ENCODE results near the gene ZNF507. TPM values are rescaled to one million over a fixed set of nuclear protein-coding genes. Genes with fewer than 3 reads are reported as not detected.

ZNF507 gene
- total and polyA plus RNA-seq, 12 donors = 4.3 to 23.2 (median 14.7) TPM

DNA sequence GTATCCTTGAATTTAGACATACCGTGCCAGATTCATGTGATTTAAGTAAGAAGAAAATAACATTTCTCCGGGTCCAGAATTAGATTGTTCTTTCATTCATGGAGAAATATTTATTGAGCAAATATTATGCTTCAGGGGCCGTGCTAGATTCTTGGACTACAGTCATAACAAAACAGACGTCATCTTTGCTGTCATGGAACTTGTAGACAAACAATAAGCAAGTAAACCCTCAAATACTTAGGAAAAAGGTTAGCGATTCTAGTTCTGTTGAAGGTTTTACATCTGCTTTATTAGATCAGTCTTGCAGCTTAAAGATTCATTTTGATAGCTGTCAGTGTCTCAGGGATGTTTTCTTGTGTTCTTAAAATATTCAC lies 16.9 kb downstream of the ZNF507 start:
- DNase-seq = no peak
- 60 to 86% (median 78%) methylated on average over 5 of the region's 5 CpGs for WGBS, 4 donors
- Histone ChIP-seq H3K4me3 (no peak overlapping the region), H3K4me1 (replicated peaks in 1 of 2) (peaks cover 5 to 23% of the 10 kb centered on the region in 2 donors), H3K27me3 (no peaks in the 10 kb centered on the region), H3K36me3 (replicated peaks in 1 of 2) (peaks cover 0 to 32% of the 10 kb centered on the region in 2 donors), H3K27ac (peak overlapping the region in 3 of 5 donors; percentile 16 to 85 (median 79)), H3K9me3 (replicated peaks in 1 of 3) (no peaks in the 10 kb centered on the region)
- TF ChIP-seq, protein P1, sequence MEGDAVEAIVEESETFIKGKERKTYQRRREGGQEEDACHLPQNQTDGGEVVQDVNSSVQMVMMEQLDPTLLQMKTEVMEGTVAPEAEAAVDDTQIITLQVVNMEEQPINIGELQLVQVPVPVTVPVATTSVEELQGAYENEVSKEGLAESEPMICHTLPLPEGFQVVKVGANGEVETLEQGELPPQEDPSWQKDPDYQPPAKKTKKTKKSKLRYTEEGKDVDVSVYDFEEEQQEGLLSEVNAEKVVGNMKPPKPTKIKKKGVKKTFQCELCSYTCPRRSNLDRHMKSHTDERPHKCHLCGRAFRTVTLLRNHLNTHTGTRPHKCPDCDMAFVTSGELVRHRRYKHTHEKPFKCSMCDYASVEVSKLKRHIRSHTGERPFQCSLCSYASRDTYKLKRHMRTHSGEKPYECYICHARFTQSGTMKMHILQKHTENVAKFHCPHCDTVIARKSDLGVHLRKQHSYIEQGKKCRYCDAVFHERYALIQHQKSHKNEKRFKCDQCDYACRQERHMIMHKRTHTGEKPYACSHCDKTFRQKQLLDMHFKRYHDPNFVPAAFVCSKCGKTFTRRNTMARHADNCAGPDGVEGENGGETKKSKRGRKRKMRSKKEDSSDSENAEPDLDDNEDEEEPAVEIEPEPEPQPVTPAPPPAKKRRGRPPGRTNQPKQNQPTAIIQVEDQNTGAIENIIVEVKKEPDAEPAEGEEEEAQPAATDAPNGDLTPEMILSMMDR (IDR thresholded peaks at IDR 0.05) = no peak
- no peak for TF ChIP-seq POLR2A (IDR thresholded peaks at IDR 0.05)
- intact Hi-C loops (cut with DNase I) = no loop called here

GRCh38 chr19:32363175-32363574 lies 17.8 kb downstream of the ZNF507 start:
- Histone ChIP-seq H3K4me1 (replicated peaks in 1 of 2) (peaks cover 6 to 28% of the 10 kb centered on the region in 2 donors), H3K4me3 (no peak overlapping the region), H3K9me3 (replicated peaks in 1 of 3) (no peaks in the 10 kb centered on the region), H3K36me3 (replicated peaks in 1 of 2) (peaks cover 0 to 23% of the 10 kb centered on the region in 2 donors), H3K27me3 (no peaks in the 10 kb centered on the region), H3K27ac (peak overlapping the region; percentile 60 to 90 (median 79))
- DNase-seq = peak in 2 of 7 donors; percentile 31 to 49
- intact Hi-C loops (cut with DNase I) = no loop called here
- whole genome bisulfite sequencing, 4 donors = 29 to 45% (median 33%) methylated on average over 3 of the region's 3 CpGs
- TF ChIP-seq POLR2A (IDR thresholded peaks at IDR 0.05) = peak in 1 of 2 donors; percentile 30
- TF ChIP-seq, protein P1 (IDR thresholded peaks at IDR 0.05) = no peak

DNA sequence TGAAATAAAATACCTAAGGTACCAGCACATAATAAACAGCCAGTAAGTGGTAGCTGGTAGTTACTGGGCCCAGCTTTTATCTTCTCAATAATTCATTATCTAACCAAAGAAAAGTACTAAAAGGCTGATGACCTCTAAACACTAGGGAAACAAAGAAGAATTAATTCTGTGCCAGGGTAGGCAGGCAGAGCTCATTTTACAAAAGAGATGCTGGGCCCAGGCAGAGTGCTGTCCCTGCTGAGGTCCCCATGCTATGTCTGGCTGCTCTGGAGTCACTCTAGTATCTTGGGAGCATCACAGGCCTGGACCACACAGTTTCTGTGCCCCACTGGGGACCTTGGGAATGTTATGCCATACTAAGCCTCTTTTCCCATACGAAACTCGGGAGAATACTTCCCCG lies 18.2 kb downstream of the ZNF507 start:
- 84 to 92% (median 90%) methylated on average over 3 of the region's 3 CpGs for WGBS, 4 donors
- intact Hi-C loops (cut with DNase I) = no loop called here
- H3K4me3 ChIP-seq = no peak overlapping the region
- peaks cover 10 to 31% of the 10 kb centered on the region in 2 donors for H3K4me1 ChIP-seq (replicated peaks in 1 of 2)
- no peaks in the 10 kb centered on the region for H3K9me3 ChIP-seq (replicated peaks in 1 of 3)
- peaks cover 0 to 19% of the 10 kb centered on the region in 2 donors for H3K36me3 ChIP-seq (replicated peaks in 1 of 2)
- no peak for DNase-seq
- TF ChIP-seq, protein P1 (IDR thresholded peaks at IDR 0.05) = no peak
- TF ChIP-seq POLR2A (IDR thresholded peaks at IDR 0.05) = no peak
- H3K27me3 ChIP-seq = no peaks in the 10 kb centered on the region
- H3K27ac ChIP-seq = peak overlapping the region; percentile 60 to 90 (median 79)

- WGBS, 4 donors = 93 to 100% (median 98%) methylated on average over 1 of the region's 1 CpG
- TF ChIP-seq, protein P1 (IDR thresholded peaks at IDR 0.05) = no peak
- TF ChIP-seq POLR2A (IDR thresholded peaks at IDR 0.05) = no peak
- intact Hi-C loops (cut with DNase I) = no loop called here
Observed at GRCh38 chr19:32364040-32364439, 18.6 kb downstream of the ZNF507 start.

More at GRCh38 chr19:32364040-32364439, 18.6 kb downstream of the ZNF507 start:
- DNase-seq = no peak
- Histone ChIP-seq H3K9me3 (replicated peaks in 1 of 3) (no peaks in the 10 kb centered on the region), H3K4me3 (no peak overlapping the region), H3K27ac (peak overlapping the region; percentile 60 to 90 (median 79)), H3K36me3 (replicated peaks in 1 of 2) (peaks cover 0 to 15% of the 10 kb centered on the region in 2 donors), H3K27me3 (no peaks in the 10 kb centered on the region), H3K4me1 (replicated peaks in 1 of 2) (peaks cover 14 to 35% of the 10 kb centered on the region in 2 donors)
